ENCODE results near the gene GIGYF2. TPM values are rescaled to one million over a fixed set of nuclear protein-coding genes. Genes with fewer than 3 reads are reported as not detected.

Gene GIGYF2
- total RNA-seq, 4 donors from 2014 or later: 66.0 to 106 (median 86.4) TPM

DNA sequence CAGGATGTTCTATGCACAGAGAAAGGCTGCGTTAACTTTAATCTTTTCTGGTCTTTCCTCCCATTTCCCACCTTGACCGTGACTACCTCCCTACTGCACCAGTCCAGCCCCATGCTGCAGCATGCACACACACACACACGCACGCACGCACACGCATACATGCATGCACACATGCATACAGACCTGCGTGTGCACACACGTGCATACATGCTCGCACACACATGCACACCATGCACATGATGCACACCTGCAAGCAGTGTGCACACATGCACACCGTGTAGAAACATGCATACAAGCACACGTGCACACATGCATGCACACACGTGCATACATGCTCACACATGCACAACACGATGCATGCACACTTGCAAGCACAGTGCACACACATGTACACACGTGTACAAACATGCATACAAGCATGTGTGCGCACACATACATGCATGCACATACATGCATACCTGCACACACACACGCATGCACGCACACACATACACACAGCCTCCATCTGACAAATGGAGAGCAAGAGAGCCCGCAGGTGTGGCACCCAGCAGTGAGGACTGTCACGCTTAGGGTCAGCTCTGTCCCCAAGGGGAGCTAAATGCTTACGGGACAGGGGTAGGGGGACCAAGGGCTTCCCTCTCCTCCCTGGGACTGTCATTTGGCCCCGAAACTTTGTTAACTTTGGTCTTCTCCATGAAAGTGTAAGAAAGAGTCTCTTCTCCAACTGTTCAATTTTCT lies 191.1 kb downstream of the GIGYF2 start:
- Histone ChIP-seq H3K27me3 (no peaks in the 10 kb centered on the region), H3K27ac (no peak overlapping the region), H3K36me3 (peaks cover 0 to 50% (median 0%) of the 10 kb centered on the region in 3 donors), H3K4me3 (no peak overlapping the region), H3K9me3 (no peaks in the 10 kb centered on the region), H3K4me1 (peaks cover 0 to 13% (median 0%) of the 10 kb centered on the region in 4 donors)
- TF ChIP-seq CTCF (IDR thresholded peaks at IDR 0.05): no peak
- TF ChIP-seq EP300 (IDR thresholded peaks at IDR 0.05): no peak
- TF ChIP-seq POLR2A (IDR thresholded peaks at IDR 0.05): no peak
- DNase-seq (ENCODE audit: low spot score in 2 of 2): peak in 1 of 2 donors; percentile 7
- 89 to 95% methylated on average over 21 of the region's 21 CpGs for WGBS, 2 donors

- Histone ChIP-seq H3K36me3 (peaks cover 0 to 48% (median 0%) of the 10 kb centered on the region in 3 donors), H3K4me1 (peaks cover 0 to 13% (median 0%) of the 10 kb centered on the region in 4 donors), H3K27me3 (no peaks in the 10 kb centered on the region), H3K4me3 (no peak overlapping the region), H3K9me3 (no peaks in the 10 kb centered on the region), H3K27ac (no peak overlapping the region)
- no peak for TF ChIP-seq POLR2A (IDR thresholded peaks at IDR 0.05)
- 86 to 88% methylated on average over 14 of the region's 14 CpGs for WGBS, 2 donors
- DNase-seq (ENCODE audit: low spot score in 2 of 2): no peak
Observed at GRCh38 chr2:232888839-232889529, 191.9 kb downstream of the GIGYF2 start.

DNA sequence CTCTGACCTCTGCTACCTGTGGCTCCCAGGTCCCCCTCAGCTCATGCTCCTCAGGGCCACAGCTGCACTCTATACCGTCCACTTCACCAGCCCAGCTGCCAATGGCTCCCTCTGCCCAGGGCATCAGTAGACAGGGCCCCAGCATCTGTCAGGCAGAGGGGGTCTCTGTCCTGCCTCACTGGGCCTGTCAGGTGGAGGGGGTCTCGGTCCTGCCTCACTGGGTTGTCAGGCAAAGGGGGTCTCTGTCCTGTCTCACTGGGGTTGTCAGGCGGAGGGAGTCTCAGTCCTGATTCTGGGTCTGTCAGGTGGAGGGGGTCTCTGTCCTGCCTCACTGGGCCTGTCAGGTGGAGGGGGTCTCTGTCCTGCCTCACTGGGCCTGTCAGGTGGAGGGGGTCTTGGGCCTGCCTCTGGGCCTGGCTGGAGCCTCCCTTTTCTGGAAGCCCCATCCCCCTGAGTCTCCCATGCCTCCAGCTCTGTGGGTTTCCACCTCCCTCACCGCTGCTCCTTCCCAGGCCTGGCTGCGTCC lies 192.8 kb downstream of the GIGYF2 start:
- Histone ChIP-seq H3K27me3 (no peaks in the 10 kb centered on the region), H3K4me1 (peaks cover 0 to 13% (median 0%) of the 10 kb centered on the region in 4 donors), H3K9me3 (no peaks in the 10 kb centered on the region), H3K27ac (peak overlapping the region in 1 of 4 donors; percentile 62), H3K4me3 (no peak overlapping the region), H3K36me3 (peaks cover 0 to 49% (median 0%) of the 10 kb centered on the region in 3 donors)
- TF ChIP-seq CTCF (IDR thresholded peaks at IDR 0.05) (no peak), EP300 (IDR thresholded peaks at IDR 0.05) (no peak), POLR2A (IDR thresholded peaks at IDR 0.05) (no peak)
- WGBS, 2 donors: 86 to 94% methylated on average over 3 to 5 of the region's 5 CpGs
- DNase-seq (ENCODE audit: low spot score in 2 of 2): no peak

- no peaks in the 10 kb centered on the region for H3K27me3 ChIP-seq
- H3K36me3 ChIP-seq: peaks cover 0 to 44% (median 0%) of the 10 kb centered on the region in 3 donors
- DNase-seq (ENCODE audit: low spot score in 2 of 2): peak in 1 of 2 donors; percentile 4
- H3K9me3 ChIP-seq: no peaks in the 10 kb centered on the region
- H3K4me3 ChIP-seq: no peak overlapping the region
- TF ChIP-seq EP300 (IDR thresholded peaks at IDR 0.05): no peak
- no peak for TF ChIP-seq POLR2A (IDR thresholded peaks at IDR 0.05)
- peak overlapping the region in 1 of 4 donors; percentile 62 for H3K27ac ChIP-seq
- peaks cover 0 to 13% (median 0%) of the 10 kb centered on the region in 4 donors for H3K4me1 ChIP-seq
- 83 to 89% methylated on average over 11 of the region's 11 CpGs for WGBS, 2 donors
Observed at GRCh38 chr2:232890536-232890895, 193.4 kb downstream of the GIGYF2 start.

- H3K27ac ChIP-seq: peak overlapping the region in 1 of 4 donors; percentile 62
- peak overlapping the region in 1 of 4 donors; percentile 14 for H3K4me3 ChIP-seq
- H3K4me1 ChIP-seq: peaks cover 0 to 13% (median 0%) of the 10 kb centered on the region in 4 donors
- 41 to 50% methylated on average over 18 to 23 of the region's 23 CpGs for WGBS, 2 donors
- TF ChIP-seq EP300 (IDR thresholded peaks at IDR 0.05) (no peak), CTCF (IDR thresholded peaks at IDR 0.05) (no peak), POLR2A (IDR thresholded peaks at IDR 0.05) (no peak)
- H3K9me3 ChIP-seq: no peaks in the 10 kb centered on the region
- peaks cover 0 to 39% (median 0%) of the 10 kb centered on the region in 3 donors for H3K36me3 ChIP-seq
- H3K27me3 ChIP-seq: no peaks in the 10 kb centered on the region
- DNase-seq (ENCODE audit: low spot score in 2 of 2): peak in 1 of 2 donors; percentile 12
Observed at GRCh38 chr2:232890896-232891601, 193.9 kb downstream of the GIGYF2 start.
